H1 (cell line): ENCODE results near the gene KMT5B. TPM values are rescaled to one million over a fixed set of nuclear protein-coding genes. Genes with fewer than 3 reads are reported as not detected.

ENCODE experiments used
- CTCF ChIA-PET: fragments of 300-600 bp; sonication (Branson Sonifier 250); formaldehyde crosslinking; loops from one replicate; lab custom pipeline; 2021; ENCODE audit not compliant: partially characterized antibody; lab: Charles Lee
- POLR2A ChIA-PET: fragments of 300-600 bp; sonication (Branson Sonifier 250); formaldehyde crosslinking; loops from one replicate; lab custom pipeline; 2021; ENCODE audit warnings: inconsistent platforms; ENCODE audit not compliant: partially characterized antibody; lab: Charles Lee
- DNase-seq, 2 experiments: peaks; one replicate each; pipeline versions ENCODE4 v3.0.0 to v3.0.0-alpha.2; 2010 to 2022; ENCODE audit warnings: low spot score in 2 of 2, low read depth in 1 of 2, mixed read lengths in 1 of 2
- FAIRE-seq: peaks from 2 replicates; lab custom pipeline; 2011; peaks lifted over from hg19 to GRCh38; lab: Jason Lieb, UNC
- H2AFZ ChIP-seq: 2 replicates; pipeline ENCODE4 v1.8.1; 2012; ENCODE audit warnings: low read length, inconsistent platforms
- H2AK5ac ChIP-seq: 2 replicates; pipeline ENCODE4 v1.6.1; 2013; ENCODE audit warnings: low read depth, low read length
- H2BK120ac ChIP-seq: replicated peaks from 2 replicates; pipeline ENCODE3; 2013; ENCODE audit warnings: low read depth, low read length, inconsistent platforms
- H2BK12ac ChIP-seq: 2 replicates; pipeline ENCODE4 v1.6.1; 2013; ENCODE audit warnings: low read depth, low read length
- H2BK15ac ChIP-seq: 2 replicates; pipeline ENCODE4 v1.6.1; 2013; ENCODE audit warnings: low read length
- H2BK20ac ChIP-seq: 2 replicates; pipeline ENCODE4 v1.6.1; 2013; ENCODE audit warnings: low read length
- H2BK5ac ChIP-seq: 2 replicates; pipeline ENCODE4 v1.6.1; 2013; ENCODE audit warnings: low read depth, low read length
- H3K14ac ChIP-seq: 2 replicates; pipeline ENCODE4 v1.6.1; 2013; ENCODE audit warnings: inconsistent platforms; ENCODE audit not compliant: insufficient read length
- H3K18ac ChIP-seq: 2 replicates; pipeline ENCODE4 v1.6.1; 2013; ENCODE audit warnings: low read length; ENCODE audit errors: extremely low read depth
- H3K23ac ChIP-seq: 2 replicates; pipeline ENCODE4 v1.6.1; 2013; ENCODE audit warnings: inconsistent platforms; ENCODE audit not compliant: insufficient read length
- H3K23me2 ChIP-seq: 2 replicates; pipeline ENCODE4 v1.6.1; 2013; ENCODE audit warnings: low read depth, low read length
- H3K27ac ChIP-seq: 2 replicates; pipeline ENCODE4 v1.6.1; 2011; ENCODE audit warnings: low read depth, low read length, inconsistent platforms
- H3K27me3 ChIP-seq, 4 experiments: replicated peaks in 1 of 4; 1 replicate in 1 of 4; 2 replicates in 3 of 4; pipeline versions ENCODE4 v1.6.1 to v1.8.1; 2011 to 2013; ENCODE audit warnings: low read length in 3 of 4, mild to moderate bottlenecking in 3 of 4, inconsistent platforms in 2 of 4, mixed read lengths in 2 of 4, moderate library complexity in 1 of 4; ENCODE audit not compliant: control insufficient read depth in 3 of 4, insufficient read depth in 3 of 4; ENCODE audit errors: extremely low read depth in 1 of 4
- H3K36me3 ChIP-seq, 4 experiments: 2 replicates each; pipeline versions ENCODE4 v1.6.1 to v1.8.1; 2011 to 2013; ENCODE audit warnings: mild to moderate bottlenecking in 4 of 4, low read length in 3 of 4, moderate library complexity in 2 of 4, control low read depth in 1 of 4, inconsistent platforms in 1 of 4; ENCODE audit not compliant: insufficient read depth in 4 of 4, control insufficient read depth in 2 of 4
- H3K4ac ChIP-seq: replicated peaks from 2 replicates; pipeline ENCODE3; 2013; ENCODE audit warnings: low read length, low read depth, mixed read lengths, inconsistent platforms; ENCODE audit not compliant: insufficient read length
- H3K4me1 ChIP-seq, 4 experiments: replicated peaks in 1 of 4; 1 replicate in 1 of 4; 2 replicates in 3 of 4; pipeline versions ENCODE4 v1.6.1 to v1.8.1; 2011 to 2013; ENCODE audit warnings: low read length in 3 of 4, inconsistent platforms in 2 of 4, mixed read lengths in 1 of 4; ENCODE audit not compliant: insufficient read depth in 4 of 4, control insufficient read depth in 3 of 4
- H3K4me2 ChIP-seq, 2 experiments: 2 replicates each; pipeline versions ENCODE4 v1.6.1 to v1.8.1; 2011 to 2013; ENCODE audit warnings: low read depth in 2 of 2, low read length in 2 of 2, control low read depth in 1 of 2, inconsistent platforms in 1 of 2, mild to moderate bottlenecking in 1 of 2; ENCODE audit not compliant: insufficient read depth in 1 of 2
- H3K4me3 ChIP-seq, 4 experiments: fragments of 200-600, 300-600 bp in 1 of 4; sonication (generic), shearing (Covaris generic), sonication (Bioruptor Twin) in 1 of 4; 2 replicates each; pipeline versions ENCODE4 v1.5.1 to v1.8.1; 2011 to 2016; ENCODE audit warnings: low read length in 4 of 4, low read depth in 3 of 4, control low read depth in 2 of 4, inconsistent platforms in 2 of 4, mild to moderate bottlenecking in 2 of 4, mixed read lengths in 1 of 4, moderate library complexity in 1 of 4; ENCODE audit not compliant: insufficient read depth in 2 of 4; ENCODE audit errors: extremely low read depth in 1 of 4
- H3K56ac ChIP-seq: replicated peaks from 2 replicates; pipeline ENCODE3; 2013; ENCODE audit warnings: low read depth, mild to moderate bottlenecking, mixed read lengths, low read length, inconsistent platforms; ENCODE audit not compliant: insufficient read length
- H3K79me1 ChIP-seq: 2 replicates; pipeline ENCODE4 v1.6.1; 2013; ENCODE audit warnings: low read depth, low read length, control low read depth
- H3K79me2 ChIP-seq, 2 experiments: 2 replicates each; pipeline versions ENCODE4 v1.6.1 to v1.8.1; 2012 to 2013; ENCODE audit warnings: low read length in 2 of 2, mild to moderate bottlenecking in 2 of 2, inconsistent platforms in 1 of 2; ENCODE audit not compliant: insufficient read depth in 2 of 2, control insufficient read depth in 1 of 2
- H3K9ac ChIP-seq, 4 experiments: replicated peaks in 1 of 4; 1 replicate in 1 of 4; 2 replicates in 3 of 4; pipeline versions ENCODE4 v1.6.1 to v1.8.1; 2011 to 2013; ENCODE audit warnings: low read depth in 3 of 4, low read length in 3 of 4, control low read depth in 2 of 4, mild to moderate bottlenecking in 2 of 4, moderate library complexity in 2 of 4, inconsistent platforms in 1 of 4; ENCODE audit errors: extremely low read depth in 1 of 4
- H3K9me3 ChIP-seq, 2 experiments: 2 replicates each; pipeline versions ENCODE4 v1.6.1 to v1.8.1; 2012 to 2013; ENCODE audit warnings: mild to moderate bottlenecking in 2 of 2, moderate library complexity in 2 of 2, control low read depth in 1 of 2, inconsistent platforms in 1 of 2, low read depth in 1 of 2, low read length in 1 of 2, mixed read lengths in 1 of 2; ENCODE audit not compliant: insufficient read depth in 2 of 2
- H4K20me1 ChIP-seq, 2 experiments: replicated peaks in 1 of 2; 2 replicates each; pipeline versions ENCODE3 to v1.8.1; 2011 to 2013; ENCODE audit warnings: inconsistent platforms in 2 of 2, low read length in 2 of 2, mild to moderate bottlenecking in 1 of 2; ENCODE audit not compliant: insufficient read depth in 2 of 2, control insufficient read depth in 1 of 2
- H4K5ac ChIP-seq: 2 replicates; pipeline ENCODE4 v1.6.1; 2013; ENCODE audit warnings: low read length, low read depth, mixed read lengths, inconsistent platforms; ENCODE audit not compliant: insufficient read length
- H4K8ac ChIP-seq: 2 replicates; pipeline ENCODE4 v1.8.0; 2013; ENCODE audit warnings: mild to moderate bottlenecking, moderate library complexity, low read length, inconsistent platforms; ENCODE audit not compliant: insufficient read depth; ENCODE audit errors: extremely low read depth
- H4K91ac ChIP-seq: replicated peaks from 2 replicates; pipeline ENCODE3; 2013; ENCODE audit warnings: low read length, mixed read lengths, inconsistent platforms; ENCODE audit not compliant: insufficient read length
- ASH2L ChIP-seq: fragments of 200-600, 300-600 bp; sonication (generic); IDR thresholded peaks from one replicate; pipeline ENCODE4 v1.7.1; 2017; ENCODE audit warnings: low read length
- BRCA1 ChIP-seq: IDR thresholded peaks from 2 replicates; pipeline ENCODE4 v1.6.1; 2012; ENCODE audit warnings: low read depth, low read length, improper control_type of control experiment
- CBX8 ChIP-seq: fragments of 300-800, 300-1000 bp; sonication (generic); IDR thresholded peaks from 2 replicates; pipeline ENCODE4 v1.7.1; 2016; ENCODE audit warnings: low read depth, low read length, borderline replicate concordance
- GTF2F1 ChIP-seq: IDR thresholded peaks from 2 replicates; pipeline ENCODE4 v1.6.1; 2012; ENCODE audit warnings: low read depth, low read length, improper control_type of control experiment, borderline replicate concordance
- JUND ChIP-seq: IDR thresholded peaks from 2 replicates; pipeline ENCODE4 v1.6.1; 2011; ENCODE audit warnings: mild to moderate bottlenecking, improper control_type of control experiment, low read length
- MAFK ChIP-seq: IDR thresholded peaks from 2 replicates; pipeline ENCODE4 v1.6.1; 2012; ENCODE audit warnings: low read depth, mild to moderate bottlenecking, improper control_type of control experiment, low read length
- NRF1 ChIP-seq: IDR thresholded peaks from 2 replicates; pipeline ENCODE4 v1.6.1; 2011; ENCODE audit warnings: mild to moderate bottlenecking, low read depth, low read length, improper control_type of control experiment
- RFX5 ChIP-seq: IDR thresholded peaks from 2 replicates; pipeline ENCODE4 v1.6.1; 2011; ENCODE audit warnings: low read depth, low read length, improper control_type of control experiment, borderline replicate concordance
- SP4 ChIP-seq: IDR thresholded peaks from 2 replicates; pipeline ENCODE4 v1.6.1; 2012; ENCODE audit warnings: low read length, inconsistent platforms
- WGBS, 2 experiments: shearing (Covaris generic) in 1 of 2; methylation state at CpG; one replicate each; pipeline versions ENCODE4 v1.1.6 to v1.1.7; 2013 to 2015; ENCODE audit warnings: low lambda C conversion rate in 2 of 2, mixed read lengths in 2 of 2, inconsistent platforms in 1 of 2, low coverage in 1 of 2, missing lambda C conversion rate in 1 of 2; ENCODE audit not compliant: insufficient replicate concordance in 2 of 2, insufficient coverage in 1 of 2, insufficient read length in 1 of 2; ENCODE audit errors: extremely low coverage in 1 of 2, missing lambda C conversion rate in 1 of 2; 5-methylcytosine and 5-hydroxymethylcytosine counted together
- polyA plus RNA-seq, 7 experiments: library from polyadenylated mRNA; depleted of rRNA in 3 of 7; stranded (reverse) in 5 of 7; unstranded in 2 of 7; fragments of >200 nt in 5 of 7; fragments of 200-250 nt in 2 of 7; gene quantifications; 1 replicate in 5 of 7; 2 replicates in 1 of 7; 4 replicates in 1 of 7; pipeline versions ENCODE4 v1.2.1 to v1.2.3, GENCODE V29; 2011 to 2013; ENCODE audit warnings: missing spikeins in 2 of 7, mixed read lengths in 2 of 7
- total RNA-seq: library from RNA; stranded (reverse); fragmentation: NEBNext Ultra II Directional; extraction: Animal tissue kit (Norgen Biotek cat#: 25700); gene quantifications from 2 replicates; pipeline ENCODE4 v1.2.1, GENCODE V29; 2021

Gene KMT5B
- total and polyA plus RNA-seq, 2 of the 8 experiments (the other 6 are each of a cell fraction or from before 2014, with no cell fraction given), result 11.0 to 40.8 TPM

DNA sequence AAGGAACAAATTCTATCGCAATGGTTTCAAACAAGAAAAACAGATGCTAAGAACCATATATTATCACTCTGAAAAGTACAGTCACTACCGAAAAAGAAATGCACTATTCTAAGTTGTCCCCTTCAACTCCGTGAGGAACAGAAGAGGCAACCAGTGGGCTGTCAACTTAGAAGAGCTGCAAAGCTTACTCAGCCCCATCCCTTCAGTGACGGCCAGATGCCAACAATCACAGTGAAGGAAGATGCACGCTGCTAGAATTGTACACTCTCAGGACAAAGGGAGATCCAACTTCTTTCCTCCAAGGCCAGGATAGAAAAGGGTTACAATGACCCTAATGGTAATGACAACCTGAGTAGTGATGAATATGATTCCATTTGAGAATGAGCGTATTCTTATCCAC is 53.4 kb downstream of the KMT5B start:
- FAIRE-seq (no peak), DNase-seq (no peak)
- Histone ChIP-seq H4K91ac (no peak overlapping the region), H2BK12ac (no peak overlapping the region), H3K23me2 (no peaks in the 10 kb centered on the region), H4K20me1 (peaks cover 0 to 4% of the 10 kb centered on the region in 2 experiments), H3K79me2 (no peaks in the 10 kb centered on the region), H3K27ac (no peak overlapping the region), H2BK5ac (no peak overlapping the region), H3K4me3 (no peak overlapping the region), H2AFZ (no peak overlapping the region), H3K9ac (no peak overlapping the region), H3K9me3 (no peaks in the 10 kb centered on the region), H2BK20ac (no peak overlapping the region), H3K18ac (no peak overlapping the region), H4K8ac (no peak overlapping the region), H3K4me1 (no peaks in the 10 kb centered on the region), H3K14ac (no peak overlapping the region), H3K4me2 (no peak overlapping the region), H3K79me1 (no peaks in the 10 kb centered on the region), H2BK15ac (no peak overlapping the region), H2AK5ac (no peak overlapping the region), H3K56ac (no peak overlapping the region), H3K23ac (no peak overlapping the region), H3K4ac (no peak overlapping the region), H4K5ac (no peak overlapping the region), H2BK120ac (no peak overlapping the region), H3K36me3 (peaks cover 0 to 4% (median 2%) of the 10 kb centered on the region in 4 experiments; a peak in 3 of 8 replicates), H3K27me3 (no peaks in the 10 kb centered on the region)
- 83% methylated on average over 6 of the region's 6 CpGs; no CpG with 5 or more reads in 1 of the 2 experiments for WGBS, 2 experiments
- ChIA-PET CTCF (interaction anchor here (0.7 to 1.4 kb wide), 5 partner anchors 9 to 473 kb away, joined by 3 to 4 read pairs (median 3); no protein-coding TSS in a partner anchor), POLR2A (interaction anchor here (0.8 to 1.6 kb wide), 4 partner anchors 10 to 154 kb away, joined by 3 to 4 read pairs (median 4); no protein-coding TSS in a partner anchor)
- TF ChIP-seq RFX5, result no peak
- no peak for TF ChIP-seq SP4
- TF ChIP-seq ASH2L, result no peak
- no peak for TF ChIP-seq GTF2F1
- no peak for TF ChIP-seq NRF1
- TF ChIP-seq CBX8, result no peak
- TF ChIP-seq JUND, result no peak
- no peak for TF ChIP-seq MAFK
- TF ChIP-seq BRCA1, result no peak
